ENCODE data around the gene HSPG2. TPM values are rescaled to one million over a fixed set of nuclear protein-coding genes. Genes with fewer than 3 reads are reported as not detected.

The HSPG2 gene
- total and polyA plus RNA-seq, 2 of the 8 experiments (the other 6 are each of a cell fraction or from before 2014, with no cell fraction given), result 17.8 to 111 TPM

GRCh38 chr1:21783679-21784603, 153.2 kb downstream of the HSPG2 start (continued):
- peak; percentile 60 for TF ChIP-seq CHD7 (IDR thresholded peaks at IDR 0.05; ENCODE audit: insufficient replicate concordance, low read length)
- TF ChIP-seq NANOG (IDR thresholded peaks at IDR 0.05; ENCODE audit: insufficient read depth, low read depth, low read length, poor library complexity, severe bottlenecking), result no peak
- TF ChIP-seq SIN3A (conservative IDR thresholded peaks at IDR 0.05 in 1 of 2, IDR thresholded peaks at IDR 0.05 in 1 of 2; ENCODE audit: low read depth in 1 of 2, low read length in 2 of 2), result no peak; a peak in 2 of 4 replicates
- no peak for TF ChIP-seq USF2 (IDR thresholded peaks at IDR 0.05; ENCODE audit: low read length)
- TF ChIP-seq CBX5 (IDR thresholded peaks at IDR 0.05; ENCODE audit: low read depth, low read length), result no peak
- TF ChIP-seq CTBP2 (IDR thresholded peaks at IDR 0.05; ENCODE audit: borderline replicate concordance, insufficient read depth, insufficient read length, low read length), result no peak
- peak; percentile 75 for TF ChIP-seq SP1 (IDR thresholded peaks at IDR 0.05; ENCODE audit: low read depth, low read length)
- TF ChIP-seq CREB1 (IDR thresholded peaks at IDR 0.05), result no peak
